ENCODE measurements around the gene SYNDIG1.

SYNDIG1 gene

GRCh38 chr20:24519476-24519875 is 50.0 kb downstream of the SYNDIG1 start:
- FAIRE-seq = no peak

GRCh38 chr20:24521032-24521431 is 51.6 kb downstream of the SYNDIG1 start:
- FAIRE-seq = no peak
- no peak for DNase-seq (ENCODE audit: low spot score)

More at GRCh38 chr20:24519476-24519875, 50.0 kb downstream of the SYNDIG1 start:
- no peak for DNase-seq (ENCODE audit: low spot score)

DNA sequence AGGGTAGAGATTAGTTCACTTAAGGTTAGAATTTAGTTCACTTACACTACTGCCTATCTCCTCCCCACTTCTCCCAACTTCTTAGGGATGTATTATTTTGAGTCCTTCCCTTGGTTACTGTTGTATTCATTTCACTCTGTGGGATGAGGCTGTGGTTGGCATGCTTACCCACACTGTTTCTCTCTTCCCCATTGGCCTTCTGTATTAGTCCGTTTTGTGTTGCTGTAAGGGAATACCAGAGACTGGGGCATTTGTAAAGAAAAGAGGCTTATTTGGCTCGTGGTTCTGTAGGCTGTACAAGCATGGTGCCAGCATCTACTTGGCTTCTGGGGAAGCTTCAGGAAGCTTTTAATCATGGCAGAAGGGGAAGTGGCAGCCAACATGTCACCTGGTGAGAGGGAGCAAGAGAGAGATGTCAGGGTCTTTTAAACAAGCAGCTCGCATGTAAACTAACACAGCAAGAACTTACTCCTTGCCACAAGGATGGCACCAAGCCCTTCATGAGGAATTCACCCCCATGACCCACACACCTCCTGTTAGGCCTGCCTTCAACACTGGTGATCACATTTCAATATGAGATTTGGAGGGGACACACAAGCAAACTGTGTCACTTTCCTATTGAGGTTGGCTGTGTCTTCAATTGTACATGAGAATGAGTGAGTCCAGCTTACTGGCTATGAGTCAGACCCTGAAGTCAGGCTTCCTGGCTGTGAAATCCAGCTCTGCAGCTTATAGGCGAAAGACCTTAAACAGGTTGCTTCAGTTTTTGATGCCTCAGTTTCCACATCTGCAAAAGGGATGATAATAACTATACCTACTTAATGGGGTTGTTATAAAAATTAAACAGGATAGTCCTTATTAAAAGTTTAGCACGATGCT is 53.3 kb downstream of the SYNDIG1 start:
- FAIRE-seq = no peak
- no peak for DNase-seq (ENCODE audit: low spot score)

DNA sequence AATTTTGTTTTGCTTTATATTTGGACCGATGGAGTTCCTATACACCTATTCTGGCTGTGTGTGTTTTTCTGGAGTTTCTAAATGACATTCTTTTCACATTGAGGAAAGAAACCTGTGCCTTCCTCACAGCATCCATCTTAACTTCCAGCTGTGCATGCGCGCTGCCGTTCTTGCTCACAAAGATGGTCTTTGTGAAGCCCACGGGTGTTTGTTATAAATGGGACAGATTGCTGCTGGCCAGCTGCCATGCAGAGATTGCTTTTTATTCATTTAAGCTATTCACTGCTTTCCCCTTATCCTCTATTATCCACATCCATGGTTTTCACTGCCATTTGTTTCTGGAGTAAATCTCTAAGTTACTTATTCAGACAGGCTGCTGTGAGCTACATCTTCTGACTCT is 54.2 kb downstream of the SYNDIG1 start:
- DNase-seq (ENCODE audit: low spot score) = no peak

GRCh38 chr20:24528583-24529368 is 59.3 kb downstream of the SYNDIG1 start:
- FAIRE-seq (no peak), DNase-seq (ENCODE audit: low spot score) (no peak)

More for the DNA sequence above, 54.2 kb downstream of the SYNDIG1 start:
- FAIRE-seq = no peak

GRCh38 chr20:24529369-24529719 is 59.9 kb downstream of the SYNDIG1 start:
- DNase-seq (ENCODE audit: low spot score) (no peak), FAIRE-seq (no peak)

DNA sequence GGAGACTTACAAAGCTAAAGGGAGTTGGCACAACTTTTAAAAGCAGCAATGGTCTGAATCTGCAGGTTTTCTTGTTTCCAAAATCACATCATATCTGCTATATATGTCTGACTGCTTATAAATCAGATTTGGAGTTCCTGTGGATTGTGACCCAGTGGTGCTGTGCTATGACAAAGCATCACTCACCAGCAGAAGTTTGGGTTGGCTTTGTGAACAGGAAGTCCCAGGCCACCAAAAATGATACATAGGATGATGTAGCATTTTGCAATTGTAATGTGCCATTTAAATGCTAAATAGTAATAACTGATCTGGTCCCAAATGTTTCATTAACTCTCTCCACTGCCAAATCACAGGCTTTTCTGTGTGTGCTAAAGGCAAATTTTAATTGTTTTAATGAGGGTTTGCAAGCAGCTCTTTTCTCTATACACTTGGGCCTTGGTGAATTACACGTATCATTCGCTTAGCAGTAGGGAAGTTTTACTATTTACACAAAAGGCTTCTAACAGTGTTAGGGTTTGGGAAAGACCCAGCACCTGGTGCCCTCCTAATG is 60.8 kb downstream of the SYNDIG1 start:
- DNase-seq (ENCODE audit: low spot score) (no peak), FAIRE-seq (no peak)

- DNase-seq (ENCODE audit: low spot score) (no peak), FAIRE-seq (no peak)
Observed at GRCh38 chr20:24531202-24531601, 61.8 kb downstream of the SYNDIG1 start.

DNA sequence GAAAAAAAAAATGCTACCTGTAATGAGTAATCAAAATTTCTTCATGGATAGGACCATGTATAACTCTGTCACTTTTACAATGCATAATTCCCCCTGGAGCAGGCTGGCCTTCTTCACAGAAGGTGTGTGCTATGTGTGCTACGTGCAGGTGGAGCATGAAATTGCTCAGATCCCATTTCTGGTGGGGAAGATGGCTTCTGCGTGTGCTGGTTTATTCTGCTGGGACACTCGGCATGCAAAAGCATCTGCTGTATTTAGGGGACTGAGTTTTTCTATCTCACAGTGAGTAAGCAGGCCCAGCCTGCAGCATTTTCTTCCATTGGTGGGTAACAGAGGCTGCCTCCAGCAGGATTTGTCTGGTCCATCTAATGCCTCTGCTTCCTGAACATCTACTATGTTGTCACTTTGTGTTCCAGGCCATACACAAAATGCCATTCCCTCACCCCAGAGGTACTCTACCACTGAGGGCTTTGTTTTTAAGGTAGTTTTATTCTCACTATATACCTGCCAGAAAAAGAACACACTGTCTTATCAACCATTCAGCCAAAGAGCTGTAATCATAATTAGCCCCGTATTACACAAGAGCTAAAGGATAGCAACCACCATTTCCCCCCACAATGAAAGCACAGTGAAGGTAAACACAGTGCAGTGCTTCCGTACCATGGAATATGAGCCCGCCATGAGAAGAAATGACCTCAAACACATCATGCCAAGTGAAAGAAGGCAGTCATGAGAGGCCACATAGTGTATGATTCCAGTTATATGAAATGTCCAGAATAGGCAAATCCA is 62.4 kb downstream of the SYNDIG1 start:
- FAIRE-seq (no peak), DNase-seq (ENCODE audit: low spot score) (no peak)

GRCh38 chr20:24533449-24533848 is 64.0 kb downstream of the SYNDIG1 start:
- FAIRE-seq (no peak), DNase-seq (ENCODE audit: low spot score) (no peak)

DNA sequence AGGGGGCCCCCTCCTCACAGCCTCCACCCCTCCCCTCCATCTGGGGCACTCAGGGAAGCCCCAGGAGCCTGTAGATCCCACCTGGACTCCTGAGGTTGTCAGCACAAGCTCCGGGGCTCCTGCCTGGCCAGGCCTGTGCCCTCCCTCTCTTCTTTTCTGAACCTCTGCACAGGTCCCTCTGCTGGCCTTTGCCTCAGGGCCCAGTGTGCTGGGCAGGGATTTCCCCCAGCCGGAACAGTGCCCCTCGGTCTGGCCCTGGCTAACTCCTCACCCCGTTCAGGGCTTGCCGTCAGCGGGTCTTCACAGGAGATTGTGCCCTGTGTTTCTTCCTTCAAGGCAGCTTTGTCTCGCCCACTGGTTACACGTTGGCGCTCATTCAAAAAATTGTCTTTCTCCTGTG is 64.9 kb downstream of the SYNDIG1 start:
- FAIRE-seq = no peak
- DNase-seq (ENCODE audit: low spot score) = no peak

- FAIRE-seq = no peak
- no peak for DNase-seq (ENCODE audit: low spot score)
Observed at GRCh38 chr20:24535941-24536730, 66.7 kb downstream of the SYNDIG1 start.

GRCh38 chr20:24537210-24537609 is 67.8 kb downstream of the SYNDIG1 start:
- DNase-seq (ENCODE audit: low spot score) (no peak), FAIRE-seq (no peak)

DNA sequence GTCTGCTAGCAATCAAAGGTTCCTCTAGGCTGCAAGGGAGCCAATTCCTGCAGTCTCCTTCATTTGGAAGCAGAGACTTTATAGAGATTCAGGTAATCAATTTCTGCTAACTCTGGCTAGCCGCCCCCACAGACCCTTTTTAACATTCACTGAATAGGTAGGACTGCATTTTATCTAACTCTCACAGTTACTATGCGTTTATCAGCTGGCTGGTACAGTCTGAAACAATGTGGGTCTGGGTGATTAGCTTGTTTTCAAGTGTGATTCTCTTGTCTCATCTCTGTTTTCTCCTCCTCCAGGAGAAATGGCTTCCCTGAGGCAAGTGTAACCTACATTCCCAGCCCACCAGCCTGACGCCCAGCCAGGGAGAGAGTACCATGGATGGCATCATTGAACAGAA is 73.3 kb downstream of the SYNDIG1 start:
- DNase-seq (ENCODE audit: low spot score) = no peak
- FAIRE-seq = no peak

- no peak for FAIRE-seq
Observed at GRCh38 chr20:24543168-24543567, 73.7 kb downstream of the SYNDIG1 start.

GRCh38 chr20:24543741-24544140 is 74.3 kb downstream of the SYNDIG1 start:
- FAIRE-seq (no peak), DNase-seq (ENCODE audit: low spot score) (no peak)

More at GRCh38 chr20:24543168-24543567, 73.7 kb downstream of the SYNDIG1 start:
- DNase-seq (ENCODE audit: low spot score) = no peak

- DNase-seq (ENCODE audit: low spot score) (no peak), FAIRE-seq (no peak)
Observed at GRCh38 chr20:24544371-24544770, 74.9 kb downstream of the SYNDIG1 start.

DNA sequence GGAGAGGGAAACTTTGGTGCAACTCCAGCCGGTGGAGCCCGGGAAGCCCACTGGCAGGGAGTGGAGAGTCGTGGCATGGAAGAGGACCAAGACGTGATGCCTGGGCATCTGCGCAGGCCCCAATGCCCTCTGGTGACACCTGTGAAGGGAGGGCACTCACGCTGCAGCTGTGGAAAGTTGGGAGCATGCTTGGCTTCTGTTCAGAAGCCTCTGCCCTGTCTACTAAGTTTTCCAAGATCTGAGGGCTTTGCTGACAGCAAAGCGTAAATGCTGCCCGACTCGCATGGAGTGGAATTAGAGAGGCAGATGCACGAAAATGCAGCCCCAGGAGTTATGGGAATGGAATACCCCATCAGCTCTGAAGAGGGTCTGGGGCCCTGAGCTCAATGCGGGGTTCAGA is 75.7 kb downstream of the SYNDIG1 start:
- FAIRE-seq = no peak
- DNase-seq (ENCODE audit: low spot score) = no peak

GRCh38 chr20:24546232-24546892 is 76.9 kb downstream of the SYNDIG1 start:
- FAIRE-seq (no peak), DNase-seq (ENCODE audit: low spot score) (no peak)

GRCh38 chr20:24547967-24548366 is 78.5 kb downstream of the SYNDIG1 start:
- DNase-seq (ENCODE audit: low spot score) (no peak), FAIRE-seq (no peak)
